Esophagus squamous epithelium (tissue), 5 donors: ENCODE measurements around the gene CNPY1. TPM values are rescaled to one million over a fixed set of nuclear protein-coding genes. Genes with fewer than 3 reads are reported as not detected.
A peak's percentile ranks its signal among the peaks of the same experiment; 100 is the strongest.

ENCODE experiments used
- DNase-seq: peaks from one replicate; lab custom pipeline; 2025; lab: John Stamatoyannopoulos, UW
- H3K27ac ChIP-seq, 4 donors: fragments of 200-600 bp; sonication (generic); one replicate each; pipeline ENCODE4 v1.5.1; 2016 to 2019; ENCODE audit warnings: mild to moderate bottlenecking in 1 of 4
- H3K27me3 ChIP-seq, 4 donors: fragments of 200-600 bp; sonication (generic); 1 replicate in 3 of 4; 2 replicates in 1 of 4; pipeline versions ENCODE4 v1.5.1 to v1.6.0; 2017 to 2021; ENCODE audit warnings: antibody characterized with exemption in 1 of 4
- H3K36me3 ChIP-seq, 3 donors: fragments of 200-600 bp; sonication (generic); one replicate each; pipeline ENCODE4 v1.5.1; 2016 to 2019
- H3K4me1 ChIP-seq, 3 donors: fragments of 200-600 bp; sonication (generic); one replicate each; pipeline ENCODE4 v1.5.1; 2017 to 2019
- H3K4me3 ChIP-seq, 4 donors: fragments of 200-600 bp; sonication (generic); 1 replicate in 3 of 4; 2 replicates in 1 of 4; pipeline ENCODE4 v1.5.1; 2016 to 2019; ENCODE audit warnings: mild to moderate bottlenecking in 2 of 4, moderate library complexity in 1 of 4
- H3K9me3 ChIP-seq, 3 donors: fragments of 200-600 bp; sonication (generic); one replicate each; pipeline ENCODE4 v1.5.1; 2016 to 2019
- POLR2A ChIP-seq, 4 donors: fragments of 450-650 bp; IDR thresholded peaks; one replicate each; pipeline ENCODE4 v1.6.1; 2017; ENCODE audit warnings: antibody characterized with exemption in 4 of 4, mild to moderate bottlenecking in 4 of 4, moderate library complexity in 3 of 4
- WGBS, 2 donors: methylation state at CpG; one replicate each; pipeline ENCODE4 v1.1.5; 2018; 5-methylcytosine and 5-hydroxymethylcytosine counted together
- intact Hi-C: fragments of 100-400 bp; cut with DNase I; formaldehyde crosslinking; loops from one replicate; pipeline ENCODE4 v1.15.0; 2022
- total RNA-seq, 4 donors: library from RNA; depleted of rRNA; stranded (reverse); fragments of >200 nt; gene quantifications; one replicate each; pipeline ENCODE4 v1.1.0, GENCODE V29; 2016
- TF ChIP-seq, protein P1 (sequence below), 6 experiments: fragments of 450-650 bp in 4 of 6; fragments of 200-600 bp in 2 of 6; sonication (generic) in 2 of 6; IDR thresholded peaks; one replicate each; pipeline ENCODE4 v1.5.1; 2016 to 2019; ENCODE audit warnings: antibody characterized with exemption in 6 of 6, mild to moderate bottlenecking in 4 of 6, moderate library complexity in 4 of 6
- donor health status: DM: yes; HTN: yes; CAD: no.

CNPY1 gene
- total RNA-seq, 4 donors from 2014 or later = not detected

DNA sequence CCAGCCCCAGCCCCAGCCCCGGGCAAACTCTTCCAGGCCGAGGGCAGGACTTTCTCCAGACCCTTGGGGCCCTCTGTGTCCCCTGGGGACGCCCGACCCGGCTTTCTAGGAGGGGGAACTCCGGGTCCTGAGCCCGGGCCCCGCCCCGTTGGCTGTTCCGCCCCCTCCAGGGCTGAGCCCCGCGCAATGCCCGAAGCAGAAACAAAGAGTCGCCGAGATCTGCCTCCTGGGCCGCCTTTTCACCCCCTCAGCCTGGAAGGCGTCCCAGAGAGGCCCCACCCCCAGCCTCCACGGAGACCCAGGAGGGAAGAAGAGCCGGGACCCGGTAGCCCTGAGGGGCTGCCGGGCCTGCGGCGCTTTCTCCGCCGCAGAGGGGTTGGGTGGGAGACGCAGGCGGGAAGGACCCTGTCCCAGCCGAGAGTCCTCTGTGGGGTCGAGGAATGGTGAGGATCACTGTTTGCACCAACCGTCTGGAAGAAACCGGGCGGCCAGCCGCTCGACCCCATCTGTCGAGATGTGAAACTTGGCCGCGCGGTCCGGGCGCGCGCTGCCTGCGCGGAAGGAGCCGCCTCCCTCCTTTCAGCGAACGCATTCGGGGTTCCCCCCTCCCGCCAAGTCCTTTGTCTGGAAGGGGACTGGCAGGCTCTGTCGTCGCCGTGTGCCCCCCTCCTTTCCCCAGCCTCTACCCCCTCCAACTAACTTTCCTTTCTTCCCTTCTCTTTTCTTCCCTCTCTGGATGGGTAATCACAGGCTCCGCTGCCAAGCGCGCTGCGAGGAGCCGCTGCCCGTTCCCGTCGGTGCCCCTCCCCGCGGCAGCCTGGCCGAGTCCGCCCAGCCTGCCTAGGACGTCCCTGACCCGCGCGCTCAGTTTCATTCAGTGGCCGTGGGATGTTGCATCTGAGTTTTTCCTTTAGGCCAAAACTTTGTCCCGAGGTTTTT, 78.2 kb downstream of the CNPY1 start:
- H3K27ac ChIP-seq = no peak overlapping the region
- H3K4me1 ChIP-seq = peaks cover 12 to 48% (median 21%) of the 10 kb centered on the region in 3 donors
- 3 to 12% methylated on average over 23 to 34 of the region's 70 CpGs for WGBS, 2 donors
- H3K27me3 ChIP-seq = peaks cover 49 to 100% (median 67%) of the 10 kb centered on the region in 4 donors
- TF ChIP-seq, protein P1, sequence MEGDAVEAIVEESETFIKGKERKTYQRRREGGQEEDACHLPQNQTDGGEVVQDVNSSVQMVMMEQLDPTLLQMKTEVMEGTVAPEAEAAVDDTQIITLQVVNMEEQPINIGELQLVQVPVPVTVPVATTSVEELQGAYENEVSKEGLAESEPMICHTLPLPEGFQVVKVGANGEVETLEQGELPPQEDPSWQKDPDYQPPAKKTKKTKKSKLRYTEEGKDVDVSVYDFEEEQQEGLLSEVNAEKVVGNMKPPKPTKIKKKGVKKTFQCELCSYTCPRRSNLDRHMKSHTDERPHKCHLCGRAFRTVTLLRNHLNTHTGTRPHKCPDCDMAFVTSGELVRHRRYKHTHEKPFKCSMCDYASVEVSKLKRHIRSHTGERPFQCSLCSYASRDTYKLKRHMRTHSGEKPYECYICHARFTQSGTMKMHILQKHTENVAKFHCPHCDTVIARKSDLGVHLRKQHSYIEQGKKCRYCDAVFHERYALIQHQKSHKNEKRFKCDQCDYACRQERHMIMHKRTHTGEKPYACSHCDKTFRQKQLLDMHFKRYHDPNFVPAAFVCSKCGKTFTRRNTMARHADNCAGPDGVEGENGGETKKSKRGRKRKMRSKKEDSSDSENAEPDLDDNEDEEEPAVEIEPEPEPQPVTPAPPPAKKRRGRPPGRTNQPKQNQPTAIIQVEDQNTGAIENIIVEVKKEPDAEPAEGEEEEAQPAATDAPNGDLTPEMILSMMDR (IDR thresholded peaks at IDR 0.05) = no peak
- TF ChIP-seq POLR2A (IDR thresholded peaks at IDR 0.05) = no peak
- no peaks in the 10 kb centered on the region for H3K9me3 ChIP-seq
- no peaks in the 10 kb centered on the region for H3K36me3 ChIP-seq
- no peak for DNase-seq
- H3K4me3 ChIP-seq = peak overlapping the region in 2 of 4 donors; percentile 23 to 45
- intact Hi-C loops = no loop called here

- peak overlapping the region in 2 of 4 donors; percentile 2 to 29 for H3K4me3 ChIP-seq
- no peak overlapping the region for H3K27ac ChIP-seq
- TF ChIP-seq POLR2A (IDR thresholded peaks at IDR 0.05) = no peak
- TF ChIP-seq, protein P1 (IDR thresholded peaks at IDR 0.05) = no peak
- H3K9me3 ChIP-seq = no peaks in the 10 kb centered on the region
- intact Hi-C loops = no loop called here
- H3K4me1 ChIP-seq = peaks cover 12 to 39% (median 21%) of the 10 kb centered on the region in 3 donors
- WGBS, 2 donors = 7 to 13% methylated on average over 25 to 34 of the region's 78 CpGs
- H3K36me3 ChIP-seq = no peaks in the 10 kb centered on the region
- DNase-seq = no peak
- peaks cover 54 to 100% (median 70%) of the 10 kb centered on the region in 4 donors for H3K27me3 ChIP-seq
Observed at GRCh38 chr7:155466814-155467733, 79.3 kb downstream of the CNPY1 start.

GRCh38 chr7:155466142-155466813, 80.1 kb downstream of the CNPY1 start:
- 10 to 19% methylated on average over 6 to 7 of the region's 42 CpGs for WGBS, 2 donors
- no peak for TF ChIP-seq POLR2A (IDR thresholded peaks at IDR 0.05)
- TF ChIP-seq, protein P1 (IDR thresholded peaks at IDR 0.05) = no peak
- no peak overlapping the region for H3K27ac ChIP-seq
- no peaks in the 10 kb centered on the region for H3K9me3 ChIP-seq
- peaks cover 12 to 31% (median 18%) of the 10 kb centered on the region in 3 donors for H3K4me1 ChIP-seq
- DNase-seq = no peak
- intact Hi-C loops = no loop called here
- H3K4me3 ChIP-seq = peak overlapping the region in 1 of 4 donors; percentile 2
- H3K36me3 ChIP-seq = no peaks in the 10 kb centered on the region
- peaks cover 60 to 100% (median 73%) of the 10 kb centered on the region in 4 donors for H3K27me3 ChIP-seq

GRCh38 chr7:155465761-155466141, 80.6 kb downstream of the CNPY1 start:
- Histone ChIP-seq H3K9me3 (no peaks in the 10 kb centered on the region), H3K4me3 (no peak overlapping the region), H3K4me1 (peaks cover 12 to 29% (median 17%) of the 10 kb centered on the region in 3 donors), H3K27ac (no peak overlapping the region), H3K27me3 (peaks cover 62 to 100% (median 76%) of the 10 kb centered on the region in 4 donors), H3K36me3 (no peaks in the 10 kb centered on the region)
- WGBS, 2 donors = 14 to 19% methylated on average over 9 of the region's 9 CpGs
- intact Hi-C loops = no loop called here
- no peak for DNase-seq
- TF ChIP-seq, protein P1 (IDR thresholded peaks at IDR 0.05) = no peak
